HEK293 (cell line): ENCODE data around the gene PANX1.

Experiments
- ATF2 ChIP-seq: fragments of 450-650 bp; formaldehyde crosslinking; IDR thresholded peaks from 2 replicates; pipeline ENCODE4 v1.5.1; 2016; ENCODE audit warnings: missing biosample characterization, missing genetic modification characterization, low read depth
- CTCF ChIP-seq: fragments of 450-650 bp; formaldehyde crosslinking; IDR thresholded peaks from 2 replicates; pipeline ENCODE4 v1.5.1; 2016; ENCODE audit warnings: missing biosample characterization, missing genetic modification characterization
- YY1 ChIP-seq: fragments of 450-650 bp; formaldehyde crosslinking; IDR thresholded peaks from 2 replicates; pipeline ENCODE4 v1.5.1; 2018; ENCODE audit warnings: missing biosample characterization, missing genetic modification characterization
- ZBTB17 ChIP-seq: fragments of 450-650 bp; formaldehyde crosslinking; IDR thresholded peaks from 2 replicates; pipeline ENCODE4 v1.5.1; 2016; ENCODE audit warnings: missing biosample characterization, missing genetic modification characterization
- TF ChIP-seq, protein P1 (sequence below): fragments of 450-650 bp; formaldehyde crosslinking; IDR thresholded peaks from 2 replicates; pipeline ENCODE4 v1.5.1; 2016; ENCODE audit warnings: missing biosample characterization, missing genetic modification characterization

GRCh38 chr11:94198718-94199117, 70.1 kb downstream of the PANX1 start:
- TF ChIP-seq CTCF (tag by site-specific recombination), result no peak
- no peak for TF ChIP-seq ATF2
- no peak for TF ChIP-seq YY1 (tag by site-specific recombination)
- TF ChIP-seq ZBTB17 (tag by site-specific recombination), result no peak
- TF ChIP-seq, protein P1, sequence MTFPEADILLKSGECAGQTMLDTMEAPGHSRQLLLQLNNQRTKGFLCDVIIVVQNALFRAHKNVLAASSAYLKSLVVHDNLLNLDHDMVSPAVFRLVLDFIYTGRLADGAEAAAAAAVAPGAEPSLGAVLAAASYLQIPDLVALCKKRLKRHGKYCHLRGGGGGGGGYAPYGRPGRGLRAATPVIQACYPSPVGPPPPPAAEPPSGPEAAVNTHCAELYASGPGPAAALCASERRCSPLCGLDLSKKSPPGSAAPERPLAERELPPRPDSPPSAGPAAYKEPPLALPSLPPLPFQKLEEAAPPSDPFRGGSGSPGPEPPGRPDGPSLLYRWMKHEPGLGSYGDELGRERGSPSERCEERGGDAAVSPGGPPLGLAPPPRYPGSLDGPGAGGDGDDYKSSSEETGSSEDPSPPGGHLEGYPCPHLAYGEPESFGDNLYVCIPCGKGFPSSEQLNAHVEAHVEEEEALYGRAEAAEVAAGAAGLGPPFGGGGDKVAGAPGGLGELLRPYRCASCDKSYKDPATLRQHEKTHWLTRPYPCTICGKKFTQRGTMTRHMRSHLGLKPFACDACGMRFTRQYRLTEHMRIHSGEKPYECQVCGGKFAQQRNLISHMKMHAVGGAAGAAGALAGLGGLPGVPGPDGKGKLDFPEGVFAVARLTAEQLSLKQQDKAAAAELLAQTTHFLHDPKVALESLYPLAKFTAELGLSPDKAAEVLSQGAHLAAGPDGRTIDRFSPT (tag by site-specific recombination), result no peak
